A673 (cell line): Measurements from ENCODE around the gene MIEF2.

Source experiments
- EZH2 ChIP-seq: fragments of 200-600 bp; sonication (generic); IDR thresholded peaks from 2 replicates; pipeline ENCODE4 v1.6.1; 2017; ENCODE audit warnings: borderline replicate concordance, low read depth, mild to moderate bottlenecking, mixed read lengths, antibody characterized with exemption, low read length; ENCODE audit not compliant: poor library complexity, severe bottlenecking
- TF ChIP-seq, protein P1 (sequence below): fragments of 300-800, 200-600 bp; sonication (generic); conservative IDR thresholded peaks from 2 replicates; pipeline ENCODE4 v1.5.1; 2017; ENCODE audit warnings: low read depth, mild to moderate bottlenecking, antibody characterized with exemption, low read length, moderate library complexity, mixed read lengths

- TF ChIP-seq, protein P1, sequence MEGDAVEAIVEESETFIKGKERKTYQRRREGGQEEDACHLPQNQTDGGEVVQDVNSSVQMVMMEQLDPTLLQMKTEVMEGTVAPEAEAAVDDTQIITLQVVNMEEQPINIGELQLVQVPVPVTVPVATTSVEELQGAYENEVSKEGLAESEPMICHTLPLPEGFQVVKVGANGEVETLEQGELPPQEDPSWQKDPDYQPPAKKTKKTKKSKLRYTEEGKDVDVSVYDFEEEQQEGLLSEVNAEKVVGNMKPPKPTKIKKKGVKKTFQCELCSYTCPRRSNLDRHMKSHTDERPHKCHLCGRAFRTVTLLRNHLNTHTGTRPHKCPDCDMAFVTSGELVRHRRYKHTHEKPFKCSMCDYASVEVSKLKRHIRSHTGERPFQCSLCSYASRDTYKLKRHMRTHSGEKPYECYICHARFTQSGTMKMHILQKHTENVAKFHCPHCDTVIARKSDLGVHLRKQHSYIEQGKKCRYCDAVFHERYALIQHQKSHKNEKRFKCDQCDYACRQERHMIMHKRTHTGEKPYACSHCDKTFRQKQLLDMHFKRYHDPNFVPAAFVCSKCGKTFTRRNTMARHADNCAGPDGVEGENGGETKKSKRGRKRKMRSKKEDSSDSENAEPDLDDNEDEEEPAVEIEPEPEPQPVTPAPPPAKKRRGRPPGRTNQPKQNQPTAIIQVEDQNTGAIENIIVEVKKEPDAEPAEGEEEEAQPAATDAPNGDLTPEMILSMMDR: no peak
- TF ChIP-seq EZH2: no peak
These were observed 3.6 kb downstream of the MIEF2 start for GRCh38 chr17:18263885-18264682.
